Thyroid gland (tissue), 4 donors: ENCODE results near the gene FBXL7.

Experiments used
- POLR2A ChIP-seq, 2 donors: fragments of 450-650 bp; IDR thresholded peaks; one replicate each; pipeline ENCODE4 v1.6.1; 2017; ENCODE audit warnings: antibody characterized with exemption in 2 of 2, mild to moderate bottlenecking in 2 of 2, moderate library complexity in 1 of 2
- TF ChIP-seq, protein P1 (sequence below), 6 experiments: fragments of 200-600 bp in 3 of 6; fragments of 450-650 bp in 3 of 6; sonication (generic) in 3 of 6; IDR thresholded peaks; one replicate each; pipeline ENCODE4 v1.5.1; 2016 to 2019; ENCODE audit warnings: antibody characterized with exemption in 6 of 6, mild to moderate bottlenecking in 2 of 6, inconsistent platforms in 1 of 6, moderate library complexity in 1 of 6

DNA sequence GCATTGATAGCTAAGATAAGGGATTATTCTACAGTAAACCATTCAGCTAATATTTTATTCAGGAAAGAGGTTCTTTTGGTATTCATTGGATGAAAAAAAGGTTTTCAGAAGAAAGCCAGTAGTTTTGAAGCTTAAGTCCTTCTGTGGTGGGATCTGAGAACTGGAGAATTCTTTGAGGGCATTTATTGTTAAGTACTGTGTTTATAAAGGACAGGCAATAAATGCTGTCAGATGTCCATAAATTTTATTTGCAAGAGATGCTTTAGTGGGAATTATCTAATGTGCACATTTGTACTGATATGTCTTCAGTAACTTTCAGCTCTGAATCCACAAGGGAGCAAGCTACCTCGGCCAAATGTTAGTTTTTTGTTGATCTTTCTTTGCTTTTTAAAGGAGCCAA lies 358.3 kb downstream of the FBXL7 start:
- TF ChIP-seq, protein P1, sequence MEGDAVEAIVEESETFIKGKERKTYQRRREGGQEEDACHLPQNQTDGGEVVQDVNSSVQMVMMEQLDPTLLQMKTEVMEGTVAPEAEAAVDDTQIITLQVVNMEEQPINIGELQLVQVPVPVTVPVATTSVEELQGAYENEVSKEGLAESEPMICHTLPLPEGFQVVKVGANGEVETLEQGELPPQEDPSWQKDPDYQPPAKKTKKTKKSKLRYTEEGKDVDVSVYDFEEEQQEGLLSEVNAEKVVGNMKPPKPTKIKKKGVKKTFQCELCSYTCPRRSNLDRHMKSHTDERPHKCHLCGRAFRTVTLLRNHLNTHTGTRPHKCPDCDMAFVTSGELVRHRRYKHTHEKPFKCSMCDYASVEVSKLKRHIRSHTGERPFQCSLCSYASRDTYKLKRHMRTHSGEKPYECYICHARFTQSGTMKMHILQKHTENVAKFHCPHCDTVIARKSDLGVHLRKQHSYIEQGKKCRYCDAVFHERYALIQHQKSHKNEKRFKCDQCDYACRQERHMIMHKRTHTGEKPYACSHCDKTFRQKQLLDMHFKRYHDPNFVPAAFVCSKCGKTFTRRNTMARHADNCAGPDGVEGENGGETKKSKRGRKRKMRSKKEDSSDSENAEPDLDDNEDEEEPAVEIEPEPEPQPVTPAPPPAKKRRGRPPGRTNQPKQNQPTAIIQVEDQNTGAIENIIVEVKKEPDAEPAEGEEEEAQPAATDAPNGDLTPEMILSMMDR (IDR thresholded peaks at IDR 0.05): no peak
- TF ChIP-seq POLR2A (IDR thresholded peaks at IDR 0.05): no peak
